Neural progenitor cell (in vitro differentiated cells): ENCODE results near the gene TASOR2. TPM values are rescaled to one million over a fixed set of nuclear protein-coding genes. Genes with fewer than 3 reads are reported as not detected.

Source experiments
- DNase-seq: peaks from one replicate; pipeline ENCODE4 v3.0.0-alpha.2; 2016; ENCODE audit warnings: low spot score
- H2AFZ ChIP-seq: fragments of 200-600 bp; sonication (generic); replicated peaks from 2 replicates; pipeline ENCODE4 v1.6.1; 2016; ENCODE audit warnings: antibody characterized with exemption
- H3F3A ChIP-seq: fragments of 200-600 bp; sonication (generic); 2 replicates; pipeline ENCODE4 v1.6.1; 2016; ENCODE audit warnings: antibody characterized with exemption, low read depth
- H3K27ac ChIP-seq: fragments of 200-600 bp; sonication (generic); 2 replicates; pipeline ENCODE4 v1.5.1; 2016; ENCODE audit warnings: mild to moderate bottlenecking
- H3K27me3 ChIP-seq: fragments of 200-600 bp; sonication (generic); 2 replicates; pipeline ENCODE4 v1.6.1; 2016; ENCODE audit warnings: mild to moderate bottlenecking, moderate library complexity
- H3K36me3 ChIP-seq: fragments of 200-600 bp; sonication (generic); 2 replicates; pipeline ENCODE4 v1.5.1; 2016
- H3K4me1 ChIP-seq: fragments of 200-600 bp; sonication (generic); 2 replicates; pipeline ENCODE4 v1.6.1; 2016; ENCODE audit warnings: mixed run types
- H3K4me2 ChIP-seq: fragments of 200-600 bp; sonication (generic); 2 replicates; pipeline ENCODE4 v1.6.1; 2016
- H3K4me3 ChIP-seq: fragments of 200-600 bp; sonication (generic); 2 replicates; pipeline ENCODE4 v1.5.1; 2016
- H3K79me2 ChIP-seq: fragments of 200-600 bp; sonication (generic); 2 replicates; pipeline ENCODE4 v1.6.1; 2016; ENCODE audit warnings: low read depth
- H3K9ac ChIP-seq: fragments of 200-600 bp; sonication (generic); 2 replicates; pipeline ENCODE4 v1.6.1; 2016
- H3K9me3 ChIP-seq: fragments of 200-600 bp; sonication (generic); 2 replicates; pipeline ENCODE4 v1.5.1; 2016; ENCODE audit warnings: low read depth
- H4K20me1 ChIP-seq: fragments of 200-600 bp; sonication (generic); 2 replicates; pipeline ENCODE4 v1.6.1; 2016; ENCODE audit warnings: low read depth
- H3K27ac Mint-ChIP-seq: 3 replicates; pipeline ENCODE4 v1.8.0; 2021; ENCODE audit warnings: mixed read lengths
- H3K27me3 Mint-ChIP-seq: 2 replicates; pipeline ENCODE4 v1.8.0; 2022; ENCODE audit warnings: low read depth, mild to moderate bottlenecking, inconsistent platforms, moderate library complexity, mixed read lengths; ENCODE audit not compliant: insufficient read depth
- H3K36me3 Mint-ChIP-seq: 3 replicates; pipeline ENCODE4 v1.8.0; 2021; ENCODE audit warnings: mixed read lengths
- H3K4me1 Mint-ChIP-seq: 3 replicates; pipeline ENCODE4 v1.8.0; 2021; ENCODE audit warnings: mixed read lengths
- H3K4me3 Mint-ChIP-seq: 3 replicates; pipeline ENCODE4 v1.8.0; 2021; ENCODE audit warnings: mild to moderate bottlenecking, moderate library complexity, mixed read lengths
- H3K9me3 Mint-ChIP-seq: 3 replicates; pipeline ENCODE4 v1.8.0; 2020; ENCODE audit warnings: mixed read lengths
- CTCF ChIP-seq: fragments of 200-600 bp; sonication (generic); IDR thresholded peaks from 2 replicates; pipeline ENCODE4 v1.5.1; 2017; ENCODE audit warnings: antibody characterized with exemption, mild to moderate bottlenecking
- EZH2 ChIP-seq: fragments of 200-600 bp; sonication (generic); IDR thresholded peaks from 2 replicates; pipeline ENCODE4 v1.6.1; 2017; ENCODE audit warnings: antibody characterized with exemption, mild to moderate bottlenecking, moderate library complexity
- EZH2phosphoT487 ChIP-seq: fragments of 200-600 bp; sonication (generic); IDR thresholded peaks from 2 replicates; pipeline ENCODE4 v1.6.1; 2017; ENCODE audit warnings: antibody characterized with exemption
- total RNA-seq: library from RNA; depleted of rRNA; stranded (reverse); fragments of >200 nt; gene quantifications from 2 replicates; pipeline ENCODE4 v1.2.3, GENCODE V29; 2015; ENCODE audit warnings: low replicate concordance

The TASOR2 gene
- total RNA-seq, 1 donor from 2014 or later: 32.7 TPM

DNA sequence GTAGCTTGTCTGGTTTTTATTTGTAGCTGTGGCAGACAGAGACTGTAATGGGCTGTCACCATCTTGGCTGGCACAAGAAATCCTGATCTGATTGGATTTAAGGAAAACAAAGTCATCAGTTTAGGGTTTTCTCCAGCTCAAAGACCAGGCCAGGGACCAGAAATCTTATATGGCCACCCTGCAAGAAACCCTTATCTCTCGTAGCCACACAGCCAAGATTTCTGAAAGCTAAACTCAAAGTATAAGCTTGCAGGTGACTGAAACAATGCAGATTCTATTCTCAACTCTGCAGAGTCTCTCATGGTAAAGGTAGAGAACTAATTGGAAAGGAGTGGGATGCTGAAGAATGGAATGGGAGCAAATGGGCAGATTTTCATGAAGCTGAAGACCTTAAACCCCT lies 15.0 kb upstream of the TASOR2 start:
- peaks cover 10% of the 10 kb centered on the region for H3K4me1 ChIP-seq
- H3K9me3 Mint-ChIP-seq: peaks cover 10% of the 10 kb centered on the region
- H4K20me1 ChIP-seq: peaks cover under 1% of the 10 kb centered on the region

DNA sequence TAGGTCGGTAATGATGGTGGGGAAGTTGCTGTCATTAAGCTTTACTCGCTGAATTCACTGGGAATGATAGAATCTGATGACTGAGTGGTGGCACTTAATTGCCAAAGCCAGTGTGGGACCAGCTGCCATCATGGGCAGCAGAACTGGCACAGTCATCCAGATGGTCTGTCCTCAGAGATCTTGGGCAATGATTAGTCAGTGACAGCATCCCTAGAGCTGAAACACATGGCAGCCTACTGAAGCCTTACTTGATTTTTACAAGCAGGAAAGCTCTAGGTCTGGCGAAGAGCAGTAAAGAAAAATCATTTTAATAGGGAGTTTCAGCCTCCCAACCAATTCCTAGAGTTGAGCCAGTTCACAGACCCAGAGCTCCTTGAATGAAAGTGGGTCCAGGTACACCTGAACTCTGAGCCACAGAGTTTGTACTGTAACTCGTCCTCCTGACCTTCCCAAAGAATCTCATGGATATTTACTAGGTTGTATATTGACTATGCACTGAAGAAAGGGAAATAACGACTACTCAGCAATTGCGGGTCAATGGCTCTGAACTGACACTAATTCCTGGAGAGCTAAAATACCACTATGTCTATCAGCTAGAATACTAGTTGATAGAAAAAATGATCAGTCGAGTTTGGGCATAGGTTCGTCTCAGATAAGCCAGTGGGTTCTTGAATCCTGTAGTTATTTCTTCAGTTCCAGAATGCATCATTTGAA lies 13.8 kb upstream of the TASOR2 start:
- Mint-ChIP-seq H3K9me3 (peaks cover 12% of the 10 kb centered on the region), H3K4me1 (peaks cover 7% of the 10 kb centered on the region), H3K36me3 (no peaks in the 10 kb centered on the region), H3K27ac (no peak overlapping the region), H3K4me3 (no peak overlapping the region), H3K27me3 (peaks cover 8% of the 10 kb centered on the region)
- H3K79me2 ChIP-seq: peaks cover 4% of the 10 kb centered on the region
- no peak overlapping the region for H2AFZ ChIP-seq
- DNase-seq: no peak
- H3K27me3 ChIP-seq: peaks cover 28% of the 10 kb centered on the region
- peaks cover 11% of the 10 kb centered on the region for H3F3A ChIP-seq
- TF ChIP-seq EZH2: no peak
- TF ChIP-seq EZH2phosphoT487: no peak
- H3K4me2 ChIP-seq: no peak overlapping the region
- no peak overlapping the region for H3K4me3 ChIP-seq
- peaks cover 4% of the 10 kb centered on the region for H3K4me1 ChIP-seq
- no peaks in the 10 kb centered on the region for H4K20me1 ChIP-seq
- H3K9me3 ChIP-seq: no peaks in the 10 kb centered on the region
- H3K36me3 ChIP-seq: no peaks in the 10 kb centered on the region
- H3K27ac ChIP-seq: no peak overlapping the region
- H3K9ac ChIP-seq: no peak overlapping the region

More for the DNA sequence above, 15.0 kb upstream of the TASOR2 start:
- Histone ChIP-seq H3K9me3 (no peaks in the 10 kb centered on the region), H3K9ac (no peak overlapping the region), H3K36me3 (no peaks in the 10 kb centered on the region), H3K27me3 (peaks cover 35% of the 10 kb centered on the region), H3F3A (peaks cover 19% of the 10 kb centered on the region), H2AFZ (no peak overlapping the region), H3K79me2 (peaks cover 11% of the 10 kb centered on the region), H3K27ac (no peak overlapping the region), H3K4me3 (no peak overlapping the region), H3K4me2 (no peak overlapping the region)
- H3K36me3 Mint-ChIP-seq: no peaks in the 10 kb centered on the region
- no peak overlapping the region for H3K4me3 Mint-ChIP-seq
- no peak for DNase-seq
- H3K4me1 Mint-ChIP-seq: peaks cover 11% of the 10 kb centered on the region
- TF ChIP-seq CTCF (no peak), EZH2phosphoT487 (no peak), EZH2 (no peak)
- no peak overlapping the region for H3K27ac Mint-ChIP-seq
- peaks cover 9% of the 10 kb centered on the region for H3K27me3 Mint-ChIP-seq

DNA sequence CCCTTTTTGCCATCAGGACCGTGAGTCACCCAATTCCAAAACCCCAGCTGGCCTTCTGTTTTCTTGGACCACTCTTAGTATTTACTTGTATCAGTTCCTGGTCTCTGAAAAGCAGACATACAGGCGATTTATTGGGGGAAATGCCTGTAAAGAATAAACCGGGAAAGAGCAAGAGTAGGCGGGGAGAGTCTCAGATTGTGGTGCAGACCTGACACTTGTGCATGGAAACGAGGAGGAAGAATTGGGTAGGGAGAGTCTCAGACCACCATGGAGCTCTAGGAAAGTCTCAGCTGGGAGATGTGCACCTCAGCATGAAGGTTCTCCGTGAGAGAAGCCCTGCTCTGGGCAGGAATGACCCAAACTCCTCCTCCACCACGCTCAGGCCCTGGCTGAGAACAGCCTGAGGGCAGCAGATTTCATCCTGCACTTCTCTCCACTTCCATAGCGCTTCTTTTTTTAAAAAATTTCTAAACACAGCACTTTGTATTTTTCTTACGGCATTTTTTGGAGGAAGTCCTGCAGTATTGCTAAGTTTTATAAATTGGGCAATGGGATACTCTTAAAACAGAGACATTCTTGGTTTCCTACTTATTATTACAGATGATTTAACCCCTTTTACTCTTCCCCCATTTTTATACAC lies 6.1 kb upstream of the TASOR2 start:
- peaks cover 59% of the 10 kb centered on the region for H3K27me3 ChIP-seq
- DNase-seq: no peak
- H3K79me2 ChIP-seq: no peaks in the 10 kb centered on the region
- H3K4me3 Mint-ChIP-seq: no peak overlapping the region
- H3K9me3 Mint-ChIP-seq: peaks cover 10% of the 10 kb centered on the region
- H3K36me3 ChIP-seq: no peaks in the 10 kb centered on the region
- H3K4me2 ChIP-seq: no peak overlapping the region
- H3K4me1 ChIP-seq: no peaks in the 10 kb centered on the region
- no peak overlapping the region for H3K27ac ChIP-seq
- peaks cover 8% of the 10 kb centered on the region for H3K27me3 Mint-ChIP-seq
- no peak overlapping the region for H3K9ac ChIP-seq
- H3K27ac Mint-ChIP-seq: no peak overlapping the region
- H3K4me3 ChIP-seq: no peak overlapping the region
- H2AFZ ChIP-seq: no peak overlapping the region
- H3K4me1 Mint-ChIP-seq: no peaks in the 10 kb centered on the region
- TF ChIP-seq CTCF (no peak), EZH2phosphoT487 (no peak), EZH2 (no peak)
- H3K36me3 Mint-ChIP-seq: no peaks in the 10 kb centered on the region
- no peaks in the 10 kb centered on the region for H3K9me3 ChIP-seq
- no peaks in the 10 kb centered on the region for H4K20me1 ChIP-seq
- H3F3A ChIP-seq: no peaks in the 10 kb centered on the region

- H4K20me1 ChIP-seq: no peaks in the 10 kb centered on the region
- peaks cover 6% of the 10 kb centered on the region for H3K27me3 Mint-ChIP-seq
- peaks cover 1% of the 10 kb centered on the region for H3F3A ChIP-seq
- H3K9me3 Mint-ChIP-seq: peaks cover 8% of the 10 kb centered on the region
- H3K36me3 Mint-ChIP-seq: no peaks in the 10 kb centered on the region
- H3K27ac Mint-ChIP-seq: no peak overlapping the region
- H3K9ac ChIP-seq: no peak overlapping the region
- no peak overlapping the region for H3K27ac ChIP-seq
- H3K4me1 ChIP-seq: no peaks in the 10 kb centered on the region
- DNase-seq: no peak
- peaks cover under 1% of the 10 kb centered on the region for H3K4me1 Mint-ChIP-seq
- H3K9me3 ChIP-seq: no peaks in the 10 kb centered on the region
- H3K79me2 ChIP-seq: no peaks in the 10 kb centered on the region
- H3K4me3 Mint-ChIP-seq: no peak overlapping the region
- no peak for TF ChIP-seq EZH2
- no peak for TF ChIP-seq EZH2phosphoT487
- no peak for TF ChIP-seq CTCF
- no peaks in the 10 kb centered on the region for H3K36me3 ChIP-seq
- H2AFZ ChIP-seq: no peak overlapping the region
- H3K27me3 ChIP-seq: peaks cover 64% of the 10 kb centered on the region
- no peak overlapping the region for H3K4me3 ChIP-seq
- no peak overlapping the region for H3K4me2 ChIP-seq
These were observed 5.6 kb upstream of the TASOR2 start for GRCh38 chr10:5679037-5679435.
